GM04503 (cell line): ENCODE measurements around the gene TSPAN13.

Experiments
- DNase-seq: peaks from one replicate; pipeline ENCODE4 v3.0.0-alpha.2; 2012; ENCODE audit warnings: low read depth

The TSPAN13 gene

GRCh38 chr7:16753102-16753931 is at the start of gene TSPAN13:
Gene TSPAN13 (plus strand): TSS chr7:16753755. CDS start chr7:16753968, 213 bp downstream.
- DNase-seq = no peak

- DNase-seq = peak; percentile 50
Measured at GRCh38 chr7:16708511-16708910, 45.0 kb upstream of the TSPAN13 start.

- DNase-seq = peak; percentile 99
Measured at GRCh38 chr7:16708980-16709379, 44.6 kb upstream of the TSPAN13 start.

GRCh38 chr7:16710651-16711050 is 42.9 kb upstream of the TSPAN13 start:
- DNase-seq = no peak

GRCh38 chr7:16711730-16712129 is 41.8 kb upstream of the TSPAN13 start:
- peak; percentile 28 for DNase-seq

GRCh38 chr7:16712916-16713315 is 40.6 kb upstream of the TSPAN13 start:
- no peak for DNase-seq

GRCh38 chr7:16715928-16716327 is 37.6 kb upstream of the TSPAN13 start:
- DNase-seq = no peak

- no peak for DNase-seq
Measured at GRCh38 chr7:16718111-16718656, 35.4 kb upstream of the TSPAN13 start.

GRCh38 chr7:16719699-16720098 is 33.9 kb upstream of the TSPAN13 start:
- no peak for DNase-seq

GRCh38 chr7:16721541-16721940 is 32.0 kb upstream of the TSPAN13 start:
- DNase-seq = no peak

- DNase-seq = no peak
Measured at GRCh38 chr7:16724344-16724743, 29.2 kb upstream of the TSPAN13 start.

- no peak for DNase-seq
Measured at GRCh38 chr7:16726189-16726588, 27.4 kb upstream of the TSPAN13 start.

GRCh38 chr7:16727736-16728135 is 25.8 kb upstream of the TSPAN13 start:
- no peak for DNase-seq

GRCh38 chr7:16728811-16729210 is 24.7 kb upstream of the TSPAN13 start:
- no peak for DNase-seq

GRCh38 chr7:16729541-16729940 is 24.0 kb upstream of the TSPAN13 start:
- no peak for DNase-seq

GRCh38 chr7:16730937-16731336 is 22.6 kb upstream of the TSPAN13 start:
- no peak for DNase-seq

- no peak for DNase-seq
Measured at GRCh38 chr7:16732828-16733227, 20.7 kb upstream of the TSPAN13 start.

GRCh38 chr7:16734148-16734726 is 19.3 kb upstream of the TSPAN13 start:
- no peak for DNase-seq

- no peak for DNase-seq
Measured at GRCh38 chr7:16735020-16735419, 18.5 kb upstream of the TSPAN13 start.

- no peak for DNase-seq
Measured at GRCh38 chr7:16738011-16738688, 15.4 kb upstream of the TSPAN13 start.

GRCh38 chr7:16739863-16740622 is 13.5 kb upstream of the TSPAN13 start:
- peak; percentile 96 for DNase-seq

GRCh38 chr7:16740623-16740953 is 13.0 kb upstream of the TSPAN13 start:
- no peak for DNase-seq
